GM18498 (cell line): ENCODE measurements around the gene BICRAL.
A peak's percentile ranks its signal among the peaks of the same experiment; 100 is the strongest.
"Not testable (repeated sequence)": the region's sequence is repeated elsewhere in the genome, so short reads cannot be mapped to it uniquely, and the experiment has no call there.

Experiments used
- ATAC-seq: cut with Tn5 transposase; IDR thresholded peaks from one replicate; pipeline ENCODE4 v1.9.1; 2021; ENCODE audit warnings: mild to moderate bottlenecking, moderate library complexity; ENCODE audit not compliant: unreplicated experiment

Gene BICRAL

DNA sequence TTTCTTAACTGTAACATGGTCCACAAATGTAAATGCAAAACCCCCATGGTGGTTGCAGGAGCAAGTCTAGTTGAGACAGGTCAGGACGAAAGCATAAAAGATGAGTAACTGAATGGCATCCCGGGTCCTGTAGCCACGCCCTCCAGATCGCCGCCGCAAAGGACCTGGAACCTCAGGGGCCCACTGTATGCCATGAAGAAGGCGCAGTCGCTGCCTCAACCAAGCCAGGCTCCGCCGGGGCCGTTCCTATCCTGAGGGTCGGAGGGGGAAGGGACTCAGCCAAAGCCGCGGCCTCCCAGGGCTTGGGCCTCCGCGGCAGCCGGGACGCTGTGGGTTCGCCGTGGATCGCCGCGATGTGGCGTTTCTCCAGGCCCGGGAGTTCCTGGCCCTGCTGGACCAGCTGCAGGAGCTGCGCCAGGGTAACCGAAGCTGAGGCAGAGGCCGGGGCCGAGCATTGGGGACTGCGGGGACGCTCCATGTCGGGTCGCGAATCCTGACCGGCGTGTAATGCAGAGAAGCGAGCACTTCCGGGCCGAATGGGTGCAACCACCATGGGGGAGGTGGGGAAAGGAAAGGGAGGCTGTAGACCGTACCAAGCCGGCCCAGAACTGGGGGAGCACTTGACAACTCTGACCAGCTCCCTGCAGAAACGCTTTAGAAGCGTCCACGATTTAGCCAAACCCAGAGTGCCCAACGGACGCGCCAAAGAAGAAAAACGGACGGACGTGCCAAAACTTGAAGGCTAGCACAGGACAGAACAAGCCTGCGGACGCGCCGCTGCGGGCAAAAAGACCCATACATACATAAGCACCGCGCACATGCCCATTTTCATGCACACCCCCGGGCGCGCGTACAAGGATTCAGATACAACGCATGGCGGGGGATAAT is 108.7 kb downstream of the BICRAL start:
- peak; percentile 92 for ATAC-seq

DNA sequence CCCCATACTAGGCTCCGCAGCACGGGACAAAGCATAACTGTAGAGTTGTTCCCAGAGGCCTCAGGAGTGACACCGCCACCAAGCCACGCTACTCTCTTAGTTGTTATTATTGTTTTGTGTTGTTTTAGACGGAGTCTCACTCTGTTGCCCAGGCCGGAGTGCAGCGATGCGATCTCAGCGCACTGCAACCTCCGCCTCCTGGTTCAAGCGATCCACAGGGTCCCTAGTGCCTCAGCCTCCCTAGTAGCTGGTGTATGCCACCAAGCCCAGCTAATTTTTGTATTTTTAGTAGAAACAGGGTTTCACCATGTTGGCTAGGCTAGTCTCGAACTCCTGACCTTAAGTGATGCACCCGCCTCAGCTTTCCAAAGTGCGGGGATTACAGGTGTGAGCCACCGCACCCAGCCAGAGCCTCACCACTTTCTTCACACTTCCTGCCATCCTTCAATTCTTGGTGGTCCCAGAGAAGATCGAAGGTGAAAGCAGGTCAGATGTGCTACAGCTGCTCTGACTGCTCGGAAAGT is 109.4 kb downstream of the BICRAL start:
- ATAC-seq, result no peak

DNA sequence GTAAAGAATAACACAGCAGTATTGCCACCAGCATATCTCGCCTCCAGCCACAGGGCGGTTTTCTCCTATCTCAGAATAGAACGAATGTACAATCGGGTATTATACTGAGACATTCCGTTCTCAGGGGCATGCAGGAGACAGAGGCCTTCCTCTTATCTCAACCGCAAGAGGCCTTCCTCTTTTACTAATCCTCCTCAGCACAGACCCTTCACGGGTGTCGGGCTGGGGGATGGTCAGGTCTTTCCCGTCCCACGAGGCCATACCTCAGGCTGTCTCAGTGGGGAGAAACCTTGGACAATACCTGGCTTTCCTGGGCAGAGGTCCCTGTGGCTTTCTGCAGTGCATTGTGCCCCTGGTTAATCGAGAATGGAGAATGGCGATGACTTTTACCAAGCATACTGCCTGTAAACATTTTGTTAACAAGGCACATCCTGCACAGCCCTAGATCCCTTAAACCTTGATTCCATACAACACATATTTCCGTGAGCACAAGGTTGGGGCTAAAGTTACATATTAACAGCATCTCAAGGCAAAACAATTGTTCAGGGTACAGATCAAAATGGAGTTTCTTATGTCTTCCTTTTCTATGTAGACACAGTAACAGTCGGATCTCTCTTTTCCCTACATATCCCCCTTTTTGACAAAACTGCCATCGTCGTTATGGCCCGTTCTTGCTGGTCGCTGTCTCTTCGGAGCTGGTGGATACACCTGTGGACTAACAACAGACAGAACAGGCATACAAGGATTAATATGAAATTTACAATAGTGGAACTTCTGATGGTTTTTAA is 112.4 kb downstream of the BICRAL start:
- ATAC-seq, result not testable (repeated sequence)

DNA sequence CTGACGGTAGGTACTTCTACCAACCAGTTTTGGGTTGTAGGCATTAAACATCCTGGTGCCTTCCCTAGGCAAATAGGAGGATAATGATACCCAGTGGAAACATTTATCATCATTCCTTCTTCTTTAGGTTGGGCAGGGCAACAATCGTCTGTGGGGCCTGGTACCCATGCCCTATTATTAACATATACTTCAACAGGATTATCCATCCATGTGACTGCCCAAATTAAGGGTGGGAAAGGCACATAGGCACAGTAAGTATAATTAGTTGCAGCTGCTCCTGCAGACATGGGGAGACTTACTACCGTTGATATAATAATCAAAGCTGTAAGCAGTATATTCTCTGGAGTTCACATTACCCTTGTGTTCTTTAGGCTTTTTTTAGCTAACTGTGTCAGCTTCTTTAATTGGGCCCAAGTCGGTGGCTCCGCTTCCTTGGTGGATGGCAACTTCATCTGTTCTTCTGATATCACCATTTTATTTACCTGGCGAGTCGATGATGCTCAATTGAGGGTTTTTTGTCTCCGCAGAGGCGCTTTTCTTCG is 114.4 kb downstream of the BICRAL start:
- ATAC-seq, result no peak

DNA sequence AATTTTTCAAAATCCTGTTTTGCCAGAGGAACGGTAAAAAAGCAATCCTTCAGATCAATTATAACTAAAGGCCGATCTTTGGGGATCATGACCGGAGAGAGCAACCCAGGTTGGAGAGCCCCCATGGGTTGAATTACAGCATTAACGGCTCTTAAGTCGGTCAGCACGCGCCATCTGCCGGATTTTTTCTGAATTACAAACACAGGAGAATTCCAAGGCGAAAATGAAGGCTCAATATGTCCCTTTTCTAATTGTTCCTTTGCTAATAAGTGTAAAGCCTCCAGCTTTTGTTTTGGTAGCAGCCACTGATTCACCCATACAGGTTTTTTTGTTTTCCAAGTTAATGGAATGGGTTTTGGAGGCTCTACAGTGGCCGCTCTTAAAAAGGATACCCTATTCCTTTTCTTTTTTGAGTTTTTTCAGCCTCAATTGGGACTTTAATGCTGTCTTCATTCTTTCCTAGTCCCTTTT is 117.1 kb downstream of the BICRAL start:
- no peak for ATAC-seq

DNA sequence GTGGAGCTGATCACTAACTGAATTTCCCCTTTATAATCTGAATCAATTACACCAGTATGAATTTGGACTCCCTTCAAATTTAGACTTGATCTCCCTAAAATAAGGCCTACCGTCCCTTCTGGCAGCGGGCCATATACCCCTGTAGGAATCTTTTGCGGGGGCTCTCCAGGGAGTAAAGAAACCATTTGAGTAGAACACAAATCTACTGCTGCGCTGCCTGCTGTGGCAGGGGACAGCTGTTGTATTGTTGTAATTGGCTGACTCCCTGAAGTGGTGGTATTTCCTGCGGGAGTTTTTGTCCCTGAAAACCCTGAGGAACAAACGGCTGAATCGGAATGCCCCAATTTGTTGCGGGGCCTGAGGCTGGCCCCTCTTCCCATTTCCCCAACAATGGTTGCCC is 118.0 kb downstream of the BICRAL start:
- no peak for ATAC-seq

DNA sequence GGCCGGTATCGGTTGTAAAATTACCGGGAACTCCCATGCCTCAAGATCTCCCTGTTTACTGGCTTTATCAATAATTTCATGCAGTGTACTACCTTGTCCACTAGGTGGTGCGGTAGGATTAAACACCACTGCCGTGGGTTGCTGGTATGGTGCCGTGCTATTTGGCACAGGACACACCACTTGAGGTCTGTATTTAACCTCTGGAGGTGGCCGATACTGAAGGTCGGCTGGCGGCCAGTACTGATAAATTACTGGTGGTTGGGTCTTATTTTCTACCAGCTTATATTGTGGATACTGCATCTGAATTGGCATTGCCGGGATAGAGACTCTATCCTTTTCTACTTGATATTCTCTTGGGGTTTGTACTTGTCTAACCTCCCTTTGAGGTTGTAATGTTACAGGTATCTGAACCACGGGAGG is 119.7 kb downstream of the BICRAL start:
- peak; percentile 71 for ATAC-seq

DNA sequence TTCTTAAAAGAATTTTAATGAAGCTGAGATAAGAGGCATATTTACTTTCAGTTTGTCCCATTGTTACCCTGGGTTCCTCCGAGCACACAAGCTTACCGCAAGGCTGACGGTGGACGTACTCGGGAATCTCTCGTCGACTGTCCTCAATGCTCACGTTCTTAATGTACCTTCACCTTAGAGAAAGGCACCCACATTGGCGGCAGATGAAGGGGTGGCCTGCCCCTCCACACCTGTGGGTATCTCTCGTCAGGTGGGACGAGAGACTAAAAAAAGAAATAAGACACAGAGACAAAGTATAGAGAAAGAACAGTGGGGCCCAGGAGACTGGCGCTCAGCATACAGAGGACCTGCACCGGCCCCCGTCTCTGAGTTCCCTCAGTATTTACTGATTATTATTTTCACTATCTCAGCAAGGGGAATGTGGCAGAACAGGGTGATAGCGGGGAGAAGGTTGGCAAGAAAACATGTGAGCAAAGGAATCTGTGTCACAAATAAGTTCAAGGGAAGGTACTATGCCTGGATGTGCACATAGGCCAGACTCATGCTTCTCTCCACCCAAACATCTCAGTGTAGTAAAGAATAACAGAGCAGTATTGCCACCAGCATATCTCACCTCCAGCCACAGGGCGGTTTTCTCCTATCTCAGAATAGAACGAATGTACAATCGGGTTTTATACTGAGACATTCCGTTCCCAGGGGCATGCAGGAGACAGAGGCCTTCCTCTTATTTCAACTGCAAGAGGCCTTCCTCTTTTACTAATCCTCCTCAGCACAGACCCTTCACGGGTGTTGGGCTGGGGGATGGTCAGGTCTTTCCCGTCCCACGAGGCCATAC is 120.8 kb downstream of the BICRAL start:
- not testable (repeated sequence) for ATAC-seq

DNA sequence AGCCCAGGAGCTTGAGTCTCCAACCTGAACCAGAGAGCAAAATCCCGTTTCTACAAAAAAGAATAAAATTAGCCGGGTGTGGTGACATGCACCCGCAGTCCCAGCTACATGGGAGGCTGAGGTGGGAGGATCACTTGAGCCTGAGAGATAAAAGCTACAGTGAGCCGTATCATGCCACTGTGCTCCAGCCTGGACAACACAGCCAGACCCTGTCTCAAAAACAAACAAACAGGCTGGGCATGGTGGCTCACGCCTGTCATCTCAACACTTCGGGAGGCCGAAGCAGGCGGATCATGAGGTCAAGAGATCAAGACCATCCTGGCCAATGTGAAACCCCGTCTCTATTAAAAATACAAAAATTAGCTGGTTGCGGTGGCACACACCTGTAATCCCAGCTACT is 122.6 kb downstream of the BICRAL start:
- ATAC-seq, result no peak

DNA sequence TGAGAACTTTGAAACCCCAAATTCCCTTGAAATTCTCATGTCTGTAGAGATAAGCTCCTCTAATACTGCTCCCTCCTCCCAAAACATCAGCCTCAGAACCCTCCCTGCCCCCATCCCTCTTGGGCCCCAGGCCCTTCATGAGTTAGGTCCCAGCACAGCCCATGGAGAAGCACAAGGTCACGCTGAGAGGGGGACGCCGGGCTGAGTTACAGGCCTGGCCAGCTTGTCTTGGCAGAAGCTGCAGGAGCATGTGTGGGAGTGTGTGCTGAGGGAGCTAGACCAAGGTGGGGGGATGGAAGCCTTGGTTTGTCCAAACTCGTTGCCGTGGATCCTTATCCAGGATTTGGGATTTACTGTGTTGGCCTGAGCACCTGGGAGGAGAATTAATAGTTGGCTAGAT is 125.5 kb downstream of the BICRAL start:
- ATAC-seq, result no peak

DNA sequence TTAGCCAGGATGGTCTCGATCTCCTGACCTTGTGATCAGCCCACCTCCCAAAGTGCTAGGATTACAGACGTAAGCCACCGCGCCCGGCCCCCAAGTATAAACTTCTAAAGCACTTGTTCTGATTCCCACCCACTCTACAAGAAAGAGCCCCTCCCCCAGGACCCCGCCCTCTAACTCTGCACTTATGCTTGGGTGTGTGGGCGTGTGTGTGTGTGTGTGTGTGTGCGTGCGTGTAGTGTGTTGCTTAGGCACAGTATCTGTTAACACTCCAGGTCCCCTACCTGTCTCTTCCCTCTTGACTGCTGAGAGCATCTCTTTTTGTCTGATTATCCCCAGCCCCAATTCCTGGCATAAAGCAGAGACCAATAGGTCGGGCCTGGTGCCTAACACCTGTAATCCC is 128.0 kb downstream of the BICRAL start:
- no peak for ATAC-seq

DNA sequence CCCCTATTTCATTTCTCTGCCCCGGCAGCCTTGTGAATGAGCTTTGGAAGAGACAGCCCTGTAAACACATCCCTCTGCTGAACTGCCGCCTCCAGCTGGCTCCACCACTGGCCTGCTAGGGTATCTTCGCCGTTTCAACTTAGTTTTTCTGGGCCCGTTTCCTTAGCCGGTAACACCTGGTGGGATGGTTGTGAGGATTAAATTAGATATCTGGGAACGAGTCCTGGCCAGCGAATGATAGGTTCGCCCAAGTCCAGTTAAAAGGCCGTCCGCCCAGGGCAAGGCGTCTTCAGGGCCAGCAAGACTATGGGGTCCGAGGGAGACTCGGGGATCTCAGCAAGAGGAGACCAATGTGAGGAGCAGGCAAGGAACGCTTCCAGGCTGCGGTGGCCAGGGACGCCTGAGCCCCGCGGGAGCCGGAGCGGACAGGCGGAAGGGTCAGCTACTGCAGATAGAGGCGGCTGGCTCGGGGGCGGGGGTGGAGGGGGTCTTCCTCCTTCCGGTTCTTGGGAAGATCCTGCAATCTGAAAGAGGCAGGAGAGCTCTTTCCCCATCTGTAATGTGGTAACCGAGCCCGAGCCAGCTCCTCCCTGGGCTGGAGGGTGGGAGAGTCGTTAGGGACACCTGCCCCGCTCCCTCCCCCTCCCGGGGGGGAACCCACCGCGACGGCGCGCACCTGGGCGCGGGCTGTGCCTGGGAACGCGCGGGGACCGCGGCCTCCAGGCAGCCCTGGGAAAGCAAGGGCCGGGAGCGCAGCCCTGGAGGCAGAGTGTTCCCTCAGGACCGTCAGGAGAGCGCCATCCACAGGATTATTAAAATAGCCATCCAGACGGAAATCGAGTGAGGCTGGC is 129.5 kb downstream of the BICRAL start:
- no peak for ATAC-seq

DNA sequence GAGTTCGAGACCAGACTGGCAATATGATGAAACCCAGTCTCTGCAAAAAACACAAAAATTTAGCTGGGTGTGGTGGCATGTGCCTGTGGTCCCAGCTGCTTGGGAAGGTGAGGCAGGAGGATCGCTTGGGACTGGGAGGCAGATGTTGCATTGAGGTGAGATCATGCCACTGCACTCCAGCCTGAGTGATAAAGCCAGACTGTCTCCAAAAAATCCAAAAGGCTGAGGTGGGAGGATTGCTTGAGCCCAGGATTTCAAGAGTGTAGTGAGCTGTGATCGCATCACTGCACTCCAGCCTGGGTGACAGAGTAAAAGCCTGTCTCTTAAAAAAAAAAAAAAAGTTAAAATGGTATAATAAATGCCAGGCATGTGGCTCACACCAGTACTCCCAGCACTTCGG is 132.7 kb downstream of the BICRAL start:
- no peak for ATAC-seq

DNA sequence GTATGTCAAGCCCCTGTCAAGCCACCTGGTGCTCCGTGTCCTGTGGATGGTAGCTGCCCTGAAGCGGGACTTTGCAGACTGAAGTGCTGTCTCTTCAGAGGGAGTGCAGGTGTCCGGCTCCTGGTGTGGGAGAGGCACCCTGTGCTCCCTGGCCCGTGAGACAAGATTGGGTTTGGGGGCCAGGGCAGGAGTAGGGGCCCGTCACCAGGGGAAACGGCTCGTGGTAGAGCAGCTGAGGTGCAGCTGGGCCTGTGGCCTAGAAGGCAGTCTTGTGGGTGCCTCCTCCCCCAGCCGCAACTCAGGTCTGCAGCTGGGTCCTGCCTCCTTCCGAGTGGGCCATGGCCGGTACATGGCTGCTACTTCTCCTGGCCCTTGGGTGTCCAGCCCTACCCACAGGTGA is 133.9 kb downstream of the BICRAL start, which contains the start of gene PTCRA:
Gene PTCRA (plus strand): TSS at position 322 of the 400 bp plus-strand sequence. CDS start 17 bp downstream, at position 339.
- ATAC-seq, result no peak

DNA sequence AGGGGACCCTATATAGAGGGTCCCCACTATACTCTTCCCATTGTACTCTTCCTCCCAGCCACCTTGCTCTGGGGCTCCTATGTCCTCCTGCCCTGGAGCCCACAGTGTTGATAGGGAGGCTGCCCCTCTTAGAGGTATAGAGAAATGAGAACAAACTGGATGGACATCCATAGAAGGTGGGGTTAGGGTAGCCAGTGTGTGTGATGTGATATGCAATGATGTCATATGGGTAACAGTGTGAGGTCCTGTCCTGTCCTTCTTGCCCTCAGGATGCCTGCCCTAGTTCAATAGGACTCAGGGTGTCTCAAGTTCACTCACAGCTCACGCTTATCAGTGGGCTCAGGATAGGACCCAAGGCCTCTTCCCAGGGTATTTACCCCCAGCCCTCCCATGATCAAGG is 134.4 kb downstream of the BICRAL start:
- ATAC-seq, result no peak
